ENCODE results near the gene TEX53.

The TEX53 gene

GRCh38 chr9:114638404-114638803 lies 19.2 kb downstream of the TEX53 start:
- DNase-seq (ENCODE audit: low read depth), result no peak

- DNase-seq (ENCODE audit: low read depth), result no peak
Measured at GRCh38 chr9:114634387-114634786, 23.2 kb downstream of the TEX53 start.

GRCh38 chr9:114633438-114634089 lies 24.0 kb downstream of the TEX53 start:
- no peak for DNase-seq (ENCODE audit: low read depth)

GRCh38 chr9:114631166-114631565 lies 26.4 kb downstream of the TEX53 start:
- no peak for DNase-seq (ENCODE audit: low read depth)

- DNase-seq (ENCODE audit: low read depth), result no peak
Measured at GRCh38 chr9:114629563-114630090, 28.0 kb downstream of the TEX53 start.

- no peak for DNase-seq (ENCODE audit: low read depth)
Measured at GRCh38 chr9:114627553-114627952, 30.1 kb downstream of the TEX53 start.

GRCh38 chr9:114626415-114627020 lies 31.1 kb downstream of the TEX53 start:
- no peak for DNase-seq (ENCODE audit: low read depth)

- no peak for DNase-seq (ENCODE audit: low read depth)
Measured at GRCh38 chr9:114624677-114625076, 32.9 kb downstream of the TEX53 start.

- no peak for DNase-seq (ENCODE audit: low read depth)
Measured at GRCh38 chr9:114621975-114622609, 35.5 kb downstream of the TEX53 start.

- DNase-seq (ENCODE audit: low read depth), result no peak
Measured at GRCh38 chr9:114621561-114621960, 36.0 kb downstream of the TEX53 start.

GRCh38 chr9:114619191-114619761 lies 38.3 kb downstream of the TEX53 start:
- no peak for DNase-seq (ENCODE audit: low read depth)

GRCh38 chr9:114616684-114617520 lies 40.7 kb downstream of the TEX53 start:
- DNase-seq (ENCODE audit: low read depth), result no peak

GRCh38 chr9:114614373-114614772 lies 43.2 kb downstream of the TEX53 start:
- no peak for DNase-seq (ENCODE audit: low read depth)

GRCh38 chr9:114613919-114614318 lies 43.7 kb downstream of the TEX53 start:
- DNase-seq (ENCODE audit: low read depth), result no peak

GRCh38 chr9:114613087-114613486 lies 44.5 kb downstream of the TEX53 start:
- no peak for DNase-seq (ENCODE audit: low read depth)

- no peak for DNase-seq (ENCODE audit: low read depth)
Measured at GRCh38 chr9:114612272-114612923, 45.2 kb downstream of the TEX53 start.

- DNase-seq (ENCODE audit: low read depth), result peak; percentile 25
Measured at GRCh38 chr9:114611516-114612271, 45.9 kb downstream of the TEX53 start.

- no peak for DNase-seq (ENCODE audit: low read depth)
Measured at GRCh38 chr9:114608525-114608796, 49.1 kb downstream of the TEX53 start.

- no peak for DNase-seq (ENCODE audit: low read depth)
Measured at GRCh38 chr9:114607671-114608524, 49.7 kb downstream of the TEX53 start.
